KOPT-K1 (cell line): ENCODE data around the gene DGLUCY.
"Not testable (repeated sequence)": the region's sequence is repeated elsewhere in the genome, so short reads cannot be mapped to it uniquely, and the experiment has no call there.

Experiments used
- H3K27ac ChIP-seq: fragments of 200-600 bp; sonication (generic); 2 replicates; pipeline ENCODE4 v1.5.1; 2016; ENCODE audit warnings: antibody characterized with exemption, mild to moderate bottlenecking, low read depth, low read length; ENCODE audit not compliant: poor library complexity, severe bottlenecking
- H3K36me3 ChIP-seq: fragments of 200-600 bp; sonication (generic); 2 replicates; pipeline ENCODE4 v1.5.1; 2017; ENCODE audit warnings: antibody characterized with exemption, mild to moderate bottlenecking, low read length, moderate library complexity; ENCODE audit not compliant: insufficient read depth
- H3K9me3 ChIP-seq: fragments of 200-600 bp; sonication (generic); 2 replicates; pipeline ENCODE4 v1.5.1; 2017; ENCODE audit warnings: antibody characterized with exemption, low read length, mild to moderate bottlenecking; ENCODE audit not compliant: insufficient read depth, poor library complexity, severe bottlenecking

DGLUCY gene

DNA sequence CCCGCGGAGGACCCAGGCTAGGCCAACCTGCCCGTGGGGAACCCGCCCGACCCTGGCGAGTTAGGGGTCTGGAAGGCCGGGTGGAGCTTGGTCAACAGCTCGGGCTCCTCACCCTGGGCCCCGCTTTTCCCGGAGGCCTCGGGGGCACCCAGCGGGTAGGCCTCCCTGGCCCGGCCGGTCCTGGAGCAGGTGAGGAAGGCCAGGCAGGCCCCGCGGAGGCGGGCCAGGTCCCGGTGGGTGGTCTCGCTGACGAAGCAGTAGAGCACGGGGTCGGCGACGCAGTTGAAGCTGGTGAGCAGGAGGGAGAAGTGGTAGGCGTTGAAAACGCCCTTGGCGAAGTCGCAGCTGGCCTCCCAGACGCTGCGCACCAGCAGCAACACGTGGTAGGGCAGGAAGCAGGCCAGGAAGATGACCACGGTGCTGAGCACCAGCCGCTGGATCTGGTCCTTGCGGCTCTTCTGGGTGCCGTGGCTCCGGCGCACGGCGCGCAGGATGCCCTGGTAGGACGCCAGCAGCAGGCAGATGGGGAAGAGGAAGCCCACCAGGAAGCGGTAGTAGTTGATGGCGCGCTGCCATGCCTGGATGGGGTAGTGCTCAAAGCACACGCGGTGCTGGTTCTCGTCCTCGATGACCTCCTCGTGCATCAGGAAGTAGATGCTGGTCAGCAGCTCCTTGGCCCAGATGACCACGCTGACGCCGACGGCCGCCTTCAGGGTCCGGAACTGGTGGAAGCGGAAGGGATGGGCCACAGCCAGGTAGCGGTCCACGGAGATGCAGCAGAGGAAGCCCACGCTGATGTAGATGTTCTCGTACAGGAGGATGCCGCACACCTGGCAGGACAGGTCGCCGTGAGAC is 120.3 kb downstream of the DGLUCY start:
- Histone ChIP-seq H3K36me3 (peaks cover 43% of the 10 kb centered on the region), H3K9me3 (no peaks in the 10 kb centered on the region), H3K27ac (no peak overlapping the region)

DNA sequence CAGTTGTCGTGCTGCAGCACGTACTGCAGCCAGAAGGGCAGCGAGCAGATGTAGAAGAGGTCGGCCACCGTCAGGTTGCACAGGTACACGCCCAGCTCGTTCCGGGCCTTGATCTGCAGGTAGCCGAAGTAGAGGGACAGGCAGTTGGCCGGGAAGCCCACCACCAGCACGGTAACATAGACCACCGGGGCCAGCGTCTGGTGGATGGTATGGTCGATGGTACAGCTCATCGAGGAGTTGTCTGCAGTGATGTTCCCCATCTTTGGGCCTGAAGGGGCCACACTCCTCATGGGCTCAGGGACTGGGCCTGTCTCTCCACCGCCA is 120.9 kb downstream of the DGLUCY start:
- H3K36me3 ChIP-seq = peaks cover 43% of the 10 kb centered on the region
- H3K9me3 ChIP-seq = no peaks in the 10 kb centered on the region
- H3K27ac ChIP-seq = no peak overlapping the region

DNA sequence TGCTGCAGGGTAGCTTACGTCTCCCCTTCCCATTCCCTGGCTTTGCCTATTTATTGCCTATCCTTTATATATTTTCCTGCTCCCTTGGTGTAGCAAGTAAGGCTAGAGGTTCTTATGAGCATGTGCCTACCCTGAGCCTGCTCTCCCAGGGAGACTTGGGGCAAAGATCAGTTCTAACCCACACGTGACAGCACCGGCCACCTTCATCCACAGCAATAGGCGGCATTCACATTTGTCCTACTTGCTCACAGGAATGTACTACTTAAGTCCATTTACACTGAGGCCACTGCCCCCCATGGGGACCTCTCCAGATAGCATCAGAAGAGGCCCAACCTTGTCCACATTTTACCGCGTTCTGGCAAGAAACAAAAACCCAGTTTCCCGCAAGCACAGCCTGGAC is 122.0 kb downstream of the DGLUCY start:
- H3K36me3 ChIP-seq = peaks cover 43% of the 10 kb centered on the region
- H3K27ac ChIP-seq = no peak overlapping the region
- H3K9me3 ChIP-seq = no peaks in the 10 kb centered on the region

DNA sequence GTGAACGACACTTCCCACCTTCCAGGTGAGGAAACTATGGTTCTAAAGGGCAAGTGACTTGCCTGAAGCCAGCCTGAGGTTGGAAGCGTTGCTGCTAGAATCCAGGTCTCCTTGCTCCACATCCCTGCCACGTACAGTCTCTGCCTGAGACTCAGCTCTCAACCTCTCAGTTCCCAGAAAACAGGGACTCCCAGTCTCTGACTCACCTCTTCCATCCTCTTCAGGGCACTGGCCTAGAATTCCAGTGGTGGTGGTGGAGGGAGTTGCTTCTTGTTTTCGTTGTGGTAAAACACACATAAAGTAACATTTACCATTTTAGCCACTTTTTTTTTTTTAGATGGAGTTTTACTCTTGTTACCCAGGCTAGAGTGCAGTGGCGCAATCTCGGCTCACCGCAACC is 123.3 kb downstream of the DGLUCY start:
- Histone ChIP-seq H3K36me3 (peaks cover 33% of the 10 kb centered on the region), H3K9me3 (no peaks in the 10 kb centered on the region), H3K27ac (no peak overlapping the region)

DNA sequence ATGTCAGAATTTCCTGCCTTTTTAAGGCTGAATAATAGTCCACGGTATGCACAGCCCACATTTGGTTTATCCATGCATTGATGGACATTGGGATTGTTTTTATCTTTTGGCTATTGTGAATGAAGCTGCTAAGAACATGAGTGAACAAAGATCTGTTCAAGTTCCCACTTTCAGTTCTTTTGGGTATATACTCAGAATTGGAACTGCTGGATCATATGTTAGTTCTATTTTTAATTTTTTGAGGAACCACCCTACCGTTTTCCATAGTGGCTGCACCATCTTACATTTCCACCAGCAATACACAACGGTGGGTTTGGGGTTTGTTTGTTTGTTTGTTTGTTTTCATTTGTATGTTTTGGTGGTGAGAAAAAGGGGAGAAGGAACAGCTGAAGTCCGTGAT is 124.2 kb downstream of the DGLUCY start:
- Histone ChIP-seq H3K27ac (no peak overlapping the region), H3K9me3 (no peaks in the 10 kb centered on the region)

DNA sequence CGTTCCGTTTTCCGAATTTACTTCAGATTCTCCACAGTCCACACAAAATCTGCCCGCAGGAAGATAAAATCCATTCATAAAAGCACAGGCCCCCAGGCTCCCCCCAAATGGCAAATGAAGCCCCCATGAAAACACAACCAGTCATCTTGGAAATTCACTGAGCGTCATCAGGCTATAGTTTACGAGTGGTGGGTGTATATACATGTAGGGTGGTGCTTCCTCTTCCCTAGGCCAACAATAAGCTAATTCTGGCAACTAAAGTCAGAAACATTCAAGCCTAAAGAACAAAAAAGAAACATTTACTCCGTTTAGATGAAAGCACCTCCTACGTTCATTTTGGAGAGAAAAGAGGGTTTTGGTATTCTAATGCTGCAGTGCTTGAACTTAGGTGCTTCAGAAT is 124.8 kb downstream of the DGLUCY start:
- Histone ChIP-seq H3K9me3 (no peaks in the 10 kb centered on the region), H3K36me3 (peaks cover 18% of the 10 kb centered on the region; the same call in 1 of the 2 replicates), H3K27ac (no peak overlapping the region)

More for the DNA sequence above, 124.2 kb downstream of the DGLUCY start:
- H3K36me3 ChIP-seq = peaks cover 24% of the 10 kb centered on the region; the same call in 1 of the 2 replicates

DNA sequence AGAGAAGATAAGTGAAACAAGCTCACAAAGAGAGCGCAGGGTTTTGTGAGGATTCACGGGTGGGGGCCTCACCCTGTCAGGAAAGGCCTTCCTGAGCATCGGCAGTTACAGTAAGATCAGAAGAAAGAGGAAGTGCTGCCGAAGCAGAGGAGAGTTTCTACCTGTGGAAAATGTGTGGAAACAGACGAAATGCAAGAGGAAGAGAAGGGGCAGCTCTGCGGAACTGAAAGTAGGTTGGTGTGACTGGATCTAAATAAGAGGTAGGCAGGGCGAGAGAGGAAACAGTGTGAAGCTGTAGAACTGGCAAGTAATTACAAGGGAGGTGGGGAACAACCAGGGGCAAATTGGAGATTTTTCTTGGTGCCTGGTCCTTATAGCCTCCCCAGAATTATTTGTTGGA is 128.0 kb downstream of the DGLUCY start:
- H3K36me3 ChIP-seq = peaks cover 4% of the 10 kb centered on the region; the same call in 1 of the 2 replicates
- H3K9me3 ChIP-seq = no peaks in the 10 kb centered on the region
- peak overlapping the region; percentile 88 for H3K27ac ChIP-seq

DNA sequence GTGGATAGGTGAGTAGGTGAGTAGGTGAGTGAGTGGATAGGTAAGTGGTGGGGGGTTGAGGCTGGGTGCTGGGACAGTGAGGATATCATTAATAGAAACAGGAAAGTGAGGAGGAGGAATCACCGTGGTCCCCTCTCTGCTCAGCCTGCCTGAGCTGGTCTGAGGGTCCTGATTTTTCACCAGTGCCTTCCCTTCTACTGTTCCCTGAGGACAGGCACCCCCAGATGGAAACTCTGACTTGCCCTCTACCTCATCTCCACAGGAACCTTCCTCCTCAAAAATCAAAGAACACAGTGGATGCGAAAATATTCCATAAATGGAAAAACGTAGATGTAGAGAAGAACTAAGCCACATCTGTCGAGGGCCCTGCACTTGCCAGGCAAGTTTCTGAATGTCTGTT is 128.8 kb downstream of the DGLUCY start:
- H3K27ac ChIP-seq = peak overlapping the region; percentile 88
- H3K36me3 ChIP-seq = peaks cover 4% of the 10 kb centered on the region; the same call in 1 of the 2 replicates
- H3K9me3 ChIP-seq = no peaks in the 10 kb centered on the region

DNA sequence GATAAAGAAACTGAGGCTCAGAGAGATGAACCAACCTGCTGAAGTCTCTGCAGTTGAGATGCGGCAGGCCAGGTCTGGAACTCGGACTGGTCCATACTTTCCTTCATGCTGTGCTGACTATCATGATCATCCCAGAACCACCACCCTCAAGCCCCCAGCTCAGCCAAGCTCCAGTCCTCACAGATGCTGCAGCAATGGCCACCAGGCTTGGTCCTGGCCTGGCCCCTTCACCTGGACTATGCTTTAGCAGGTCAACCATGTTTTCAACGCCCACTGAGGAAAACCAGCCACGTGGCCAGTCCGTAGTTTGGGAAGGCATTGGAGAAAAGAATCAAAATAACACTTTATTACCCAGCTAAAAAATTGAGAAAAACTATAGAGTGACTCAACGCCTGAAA is 129.2 kb downstream of the DGLUCY start:
- peak overlapping the region; percentile 88 for H3K27ac ChIP-seq
- no peaks in the 10 kb centered on the region for H3K9me3 ChIP-seq
- H3K36me3 ChIP-seq = peaks cover 4% of the 10 kb centered on the region; the same call in 1 of the 2 replicates

DNA sequence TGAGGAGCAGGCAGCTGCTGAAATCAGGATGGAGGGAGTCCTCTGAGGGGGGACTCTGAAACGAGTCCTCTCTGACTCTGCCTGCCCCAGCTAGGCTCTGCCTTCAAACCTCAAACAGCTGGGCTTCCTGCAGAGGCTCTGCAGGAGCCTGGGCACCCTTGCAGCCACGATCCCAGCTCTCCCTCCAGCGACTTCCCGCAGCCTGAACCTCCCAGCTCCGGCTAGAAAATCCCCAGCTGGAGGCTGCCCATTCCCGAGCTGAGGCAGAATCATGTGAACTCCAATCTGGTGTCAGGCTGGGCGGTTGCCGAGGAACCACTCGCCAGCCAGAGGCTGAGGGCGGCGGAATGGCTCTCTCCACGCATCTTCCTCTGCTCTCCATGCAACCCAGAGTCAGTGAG is 130.6 kb downstream of the DGLUCY start, which contains the start of gene GPR68:
Gene GPR68, minus strand, starts transcription at position 204 of the 401 bp plus-strand sequence. CDS start 9,654 bp downstream, outside the sequence.
- H3K36me3 ChIP-seq = no peaks in the 10 kb centered on the region
- peak within 1 kb of the TSS; percentile 88 for H3K27ac ChIP-seq
- no peaks in the 10 kb centered on the region for H3K9me3 ChIP-seq

DNA sequence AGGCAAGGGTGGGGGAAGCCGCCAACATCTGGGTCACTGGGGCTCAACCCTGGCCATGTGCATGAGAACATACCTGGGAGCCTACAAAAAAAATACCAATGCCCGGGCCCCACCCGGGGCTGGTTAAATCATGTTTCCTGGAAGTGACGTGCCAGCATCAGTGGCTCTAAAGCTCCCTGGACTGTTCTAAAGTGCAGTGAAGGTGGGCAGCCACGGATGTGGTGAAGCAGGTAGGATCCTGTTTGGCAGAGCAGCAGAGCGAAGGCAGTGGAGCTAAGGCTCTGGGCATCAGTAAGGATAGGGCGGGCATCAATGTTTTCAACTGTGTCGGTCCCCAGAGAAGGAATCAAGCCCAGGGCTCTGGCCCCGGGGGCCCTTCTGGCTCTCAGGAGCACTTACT is 131.2 kb downstream of the DGLUCY start:
- peak overlapping the region; percentile 88 for H3K27ac ChIP-seq
- no peaks in the 10 kb centered on the region for H3K9me3 ChIP-seq
- H3K36me3 ChIP-seq = no peaks in the 10 kb centered on the region

DNA sequence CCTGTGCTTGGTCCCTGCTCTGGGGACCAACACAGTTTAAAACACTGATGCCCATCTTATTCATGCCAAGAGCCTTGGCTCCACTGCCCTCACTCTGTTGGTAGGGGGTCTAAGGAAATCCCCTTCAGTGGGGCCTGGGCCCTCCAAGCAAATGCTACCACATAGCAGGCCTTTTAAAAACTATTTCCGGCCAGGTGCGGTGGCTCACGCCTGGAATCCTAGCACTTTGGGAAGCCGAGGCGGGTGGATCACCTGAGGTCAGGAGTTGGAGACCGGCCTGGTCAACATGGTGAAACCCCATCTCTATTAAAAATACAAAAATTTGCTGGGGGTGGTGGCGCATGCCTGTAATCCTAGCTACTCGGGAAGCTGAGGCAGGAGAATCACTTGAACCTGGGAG is 131.7 kb downstream of the DGLUCY start:
- not testable (repeated sequence) for H3K36me3 ChIP-seq, H3K9me3 ChIP-seq
- peak overlapping the region; percentile 88 for H3K27ac ChIP-seq

DNA sequence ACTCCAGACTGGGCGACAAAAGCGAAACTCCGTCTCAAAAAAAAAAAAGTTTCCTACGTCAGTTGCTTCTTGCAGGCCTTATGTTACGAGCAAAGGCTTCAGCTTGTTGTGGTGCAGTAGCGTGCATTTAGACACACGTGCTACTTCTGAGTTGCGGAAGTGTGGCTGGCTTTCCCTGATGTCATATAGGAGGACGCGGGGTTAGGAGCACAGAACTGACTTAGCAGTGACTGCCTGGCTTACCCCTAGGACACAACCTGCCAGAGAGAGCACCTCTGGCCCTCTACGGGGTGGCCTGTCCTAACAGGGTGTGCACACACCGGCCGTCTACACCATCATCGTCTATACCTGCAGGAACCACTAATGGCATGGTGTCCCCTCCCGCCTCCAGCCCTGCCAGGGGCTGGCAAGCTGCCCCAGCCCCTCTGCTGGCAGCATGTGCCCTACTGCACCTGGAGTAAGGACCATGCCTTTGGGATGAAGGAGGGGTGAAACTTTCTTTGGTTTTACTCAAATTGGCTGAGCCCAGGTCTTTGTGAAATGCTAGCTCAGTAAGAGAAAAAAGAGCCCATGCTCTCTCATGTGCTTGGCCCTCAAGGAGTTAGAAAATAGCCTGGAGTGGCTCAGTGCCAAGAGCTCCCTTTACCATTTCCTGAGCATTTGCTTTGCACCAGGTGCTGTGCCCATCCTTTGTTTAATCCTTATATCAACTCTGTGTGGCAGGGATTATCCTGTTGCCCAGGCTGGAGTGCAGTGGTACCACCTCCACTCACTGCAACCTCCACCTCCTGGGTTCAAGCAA is 132.4 kb downstream of the DGLUCY start:
- no peaks in the 10 kb centered on the region for H3K9me3 ChIP-seq
- peak overlapping the region; percentile 88 for H3K27ac ChIP-seq
- H3K36me3 ChIP-seq = no peaks in the 10 kb centered on the region

DNA sequence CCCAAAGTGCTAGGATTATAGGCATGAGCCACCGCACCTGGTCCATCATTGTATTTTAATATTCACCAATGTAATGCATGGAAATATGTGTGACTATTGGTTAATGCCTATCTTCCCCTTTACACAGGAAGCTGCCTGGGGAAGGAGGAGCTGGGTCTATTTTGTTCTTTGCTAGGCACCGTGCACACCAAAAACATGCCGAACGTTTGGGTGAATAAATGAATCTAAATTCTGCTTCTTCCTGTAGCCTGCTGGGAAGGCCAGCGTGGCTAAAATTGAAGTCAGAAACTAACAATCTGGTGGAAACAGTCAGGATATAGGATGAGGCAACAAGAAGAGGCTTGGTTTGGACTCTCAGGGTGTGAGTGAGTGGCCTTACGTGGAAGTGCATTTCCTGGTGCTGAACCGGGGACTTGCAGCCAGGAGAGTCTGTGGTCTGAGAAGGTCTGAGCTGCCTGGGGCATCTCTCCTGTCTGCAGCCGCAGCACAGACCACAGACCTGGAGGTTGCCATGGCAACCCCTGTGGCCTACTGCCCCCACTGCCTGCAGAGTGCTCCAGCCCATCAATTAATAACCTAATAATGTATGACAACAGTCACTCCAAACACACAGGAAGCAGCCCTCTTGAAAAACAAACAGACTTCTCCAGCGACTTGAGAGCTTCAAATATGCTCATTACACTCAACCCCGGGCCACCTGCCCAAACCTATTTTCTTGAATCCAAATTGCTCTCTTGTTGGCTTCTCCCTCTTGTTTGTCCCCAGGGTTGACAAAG is 136.2 kb downstream of the DGLUCY start:
- Histone ChIP-seq H3K36me3 (no peaks in the 10 kb centered on the region), H3K9me3 (no peaks in the 10 kb centered on the region), H3K27ac (peak overlapping the region; percentile 87)

DNA sequence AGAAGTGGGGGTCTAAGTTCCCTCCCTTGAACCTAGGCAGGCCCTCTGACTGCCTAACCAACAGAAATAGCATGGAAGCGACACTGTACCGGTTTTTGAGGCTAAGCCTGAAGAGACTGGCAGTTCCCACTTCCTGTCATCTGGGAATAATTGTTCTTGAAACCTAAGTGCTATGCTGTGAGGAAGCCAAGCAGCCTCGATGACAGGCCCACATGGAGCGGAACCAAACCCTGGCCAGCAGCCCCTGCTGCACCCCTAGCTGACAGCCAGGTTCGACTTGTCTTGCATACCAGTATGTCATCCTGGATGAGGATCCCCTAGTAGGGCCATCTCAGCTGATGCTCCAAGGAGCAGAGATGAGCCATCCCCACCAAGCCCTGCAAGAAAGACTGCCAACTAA is 137.0 kb downstream of the DGLUCY start:
- Histone ChIP-seq H3K9me3 (no peaks in the 10 kb centered on the region), H3K27ac (peak overlapping the region; percentile 87), H3K36me3 (no peaks in the 10 kb centered on the region)
